Body of pancreas (tissue), 4 donors: Measurements from ENCODE around the gene SPATA2L. TPM values are rescaled to one million over a fixed set of nuclear protein-coding genes. Genes with fewer than 3 reads are reported as not detected.

Experiments used
- ATAC-seq: fragments of 150-250 bp; one replicate; pipeline ENCODE4 v1.9.1; 2016
- DNase-seq, 4 donors: peaks; one replicate each; pipeline ENCODE4 v3.0.0-alpha.2; 2019
- H3K27ac ChIP-seq, 4 donors: fragments of 200-600 bp; sonication (generic); 1 replicate in 3 of 4; 2 replicates in 1 of 4; pipeline versions ENCODE4 v1.5.1 to v1.6.1; 2016 to 2019; ENCODE audit warnings: mild to moderate bottlenecking in 1 of 4, mixed read lengths in 1 of 4, moderate library complexity in 1 of 4
- H3K27me3 ChIP-seq, 2 donors: fragments of 200-600 bp; sonication (generic); one replicate each; pipeline ENCODE4 v1.6.0; 2016; ENCODE audit warnings: mild to moderate bottlenecking in 1 of 2
- H3K36me3 ChIP-seq, 2 donors: fragments of 200-600 bp; sonication (generic); replicated peaks in 1 of 2; 2 replicates each; pipeline ENCODE4 v1.5.1; 2016; ENCODE audit warnings: low read depth in 2 of 2; ENCODE audit not compliant: insufficient read depth in 1 of 2
- H3K4me1 ChIP-seq: fragments of 200-600 bp; sonication (generic); one replicate; pipeline ENCODE4 v1.6.0; 2016
- H3K4me3 ChIP-seq, 2 donors: fragments of 200-600 bp; sonication (generic); 1 replicate in 1 of 2; 2 replicates in 1 of 2; pipeline ENCODE4 v1.5.1; 2016 to 2019
- H3K9me3 ChIP-seq, 3 donors: fragments of 200-600 bp; sonication (generic); 1 replicate in 2 of 3; 2 replicates in 1 of 3; pipeline ENCODE4 v1.5.1; 2016
- CTCF ChIP-seq, 7 experiments: fragments of 450-650 bp in 4 of 7; fragments of 200-600 bp in 3 of 7; sonication (generic) in 3 of 7; IDR thresholded peaks; one replicate each; pipeline ENCODE4 v1.5.1; 2016 to 2019; ENCODE audit warnings: antibody characterized with exemption in 7 of 7
- POLR2A ChIP-seq, 3 donors: fragments of 450-650 bp; IDR thresholded peaks; one replicate each; pipeline ENCODE4 v1.6.1; 2016; ENCODE audit warnings: antibody characterized with exemption in 3 of 3, mild to moderate bottlenecking in 2 of 3
- WGBS, 2 donors: methylation state at CpG; one replicate each; pipeline ENCODE4 v1.1.5; 2017; 5-methylcytosine and 5-hydroxymethylcytosine counted together
- intact Hi-C: fragments of 100-400 bp; cut with DNase I; formaldehyde crosslinking; loops from one replicate; pipeline ENCODE4 v1.15.1; 2023
- total RNA-seq, 2 donors: library from RNA; depleted of rRNA; stranded (reverse); fragments of >200 nt; gene quantifications; one replicate each; pipeline ENCODE4 v1.1.0, GENCODE V29; 2016

Gene SPATA2L
- total RNA-seq, 2 donors from 2014 or later, result 15.8 to 48.1 TPM

- H3K4me3 ChIP-seq, result no peak overlapping the region
- 81 to 86% methylated on average over 14 to 21 of the region's 22 CpGs for WGBS, 2 donors
- DNase-seq (no peak), ATAC-seq (no peak)
- TF ChIP-seq POLR2A (IDR thresholded peaks at IDR 0.05), result no peak
- no peak for TF ChIP-seq CTCF (IDR thresholded peaks at IDR 0.05)
- H3K4me1 ChIP-seq, result no peaks in the 10 kb centered on the region
- H3K27ac ChIP-seq, result no peak overlapping the region
- H3K27me3 ChIP-seq, result no peaks in the 10 kb centered on the region
- intact Hi-C loops, result no loop called here
- peaks cover 19 to 32% of the 10 kb centered on the region in 2 donors for H3K36me3 ChIP-seq
- H3K9me3 ChIP-seq, result no peaks in the 10 kb centered on the region
Measured at GRCh38 chr16:89730610-89731234, 29.2 kb upstream of the SPATA2L start.

DNA sequence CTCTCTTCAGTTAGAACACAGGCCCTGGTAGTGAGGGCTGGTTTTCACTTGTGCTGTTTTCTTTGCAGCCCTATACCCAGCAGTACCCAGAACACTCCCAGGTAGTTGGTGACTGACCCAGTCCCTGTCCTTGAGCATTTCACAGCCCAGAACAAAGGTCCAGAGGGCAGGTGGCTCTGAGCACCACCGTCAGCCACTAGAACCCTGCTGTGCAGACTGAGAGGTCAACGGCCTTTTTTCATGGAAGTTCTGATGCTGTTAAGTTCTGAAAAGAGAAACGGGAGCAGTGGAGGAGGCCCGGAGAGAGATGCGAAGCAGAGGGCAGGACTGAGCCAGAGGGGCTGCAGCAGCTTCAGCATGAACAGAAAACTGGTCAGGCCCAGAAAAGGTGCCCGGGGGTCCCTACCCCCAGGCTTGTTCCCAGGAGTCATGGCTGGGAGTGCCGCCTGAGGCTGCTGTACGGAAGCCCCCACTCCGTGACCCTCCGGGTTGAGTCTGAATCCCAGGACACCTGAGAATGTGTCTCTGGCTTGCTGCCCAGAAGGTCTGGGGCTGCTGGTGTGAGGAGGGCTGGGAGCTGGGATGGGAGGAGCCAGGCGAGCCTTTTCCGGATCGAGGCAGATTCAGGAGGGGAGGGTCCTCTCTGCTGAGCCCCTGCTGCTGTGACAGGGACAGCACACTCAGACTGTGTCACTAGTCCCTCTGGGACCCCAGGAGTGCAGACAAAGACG is 28.5 kb upstream of the SPATA2L start:
- H3K9me3 ChIP-seq, result no peaks in the 10 kb centered on the region
- no peaks in the 10 kb centered on the region for H3K4me1 ChIP-seq
- H3K27me3 ChIP-seq, result no peaks in the 10 kb centered on the region
- H3K27ac ChIP-seq, result no peak overlapping the region
- no peak for ATAC-seq
- no peak for DNase-seq
- peaks cover 19 to 28% of the 10 kb centered on the region in 2 donors for H3K36me3 ChIP-seq
- TF ChIP-seq CTCF (IDR thresholded peaks at IDR 0.05) (no peak), POLR2A (IDR thresholded peaks at IDR 0.05) (no peak)
- no peak overlapping the region for H3K4me3 ChIP-seq
- WGBS, 2 donors, result 75 to 80% methylated on average over 13 to 14 of the region's 14 CpGs
- intact Hi-C loops, result no loop called here

- H3K9me3 ChIP-seq, result no peaks in the 10 kb centered on the region
- H3K36me3 ChIP-seq, result peaks cover 19 to 24% of the 10 kb centered on the region in 2 donors
- H3K4me3 ChIP-seq, result no peak overlapping the region
- no peaks in the 10 kb centered on the region for H3K27me3 ChIP-seq
- no peak overlapping the region for H3K27ac ChIP-seq
- TF ChIP-seq POLR2A (IDR thresholded peaks at IDR 0.05), result no peak
- no peak for TF ChIP-seq CTCF (IDR thresholded peaks at IDR 0.05)
- WGBS, 2 donors, result 88 to 94% methylated on average over 14 to 17 of the region's 18 CpGs
- ATAC-seq (no peak), DNase-seq (no peak)
- intact Hi-C loops, result no loop called here
- H3K4me1 ChIP-seq, result no peaks in the 10 kb centered on the region
Measured at GRCh38 chr16:89729293-89729692, 27.8 kb upstream of the SPATA2L start.

DNA sequence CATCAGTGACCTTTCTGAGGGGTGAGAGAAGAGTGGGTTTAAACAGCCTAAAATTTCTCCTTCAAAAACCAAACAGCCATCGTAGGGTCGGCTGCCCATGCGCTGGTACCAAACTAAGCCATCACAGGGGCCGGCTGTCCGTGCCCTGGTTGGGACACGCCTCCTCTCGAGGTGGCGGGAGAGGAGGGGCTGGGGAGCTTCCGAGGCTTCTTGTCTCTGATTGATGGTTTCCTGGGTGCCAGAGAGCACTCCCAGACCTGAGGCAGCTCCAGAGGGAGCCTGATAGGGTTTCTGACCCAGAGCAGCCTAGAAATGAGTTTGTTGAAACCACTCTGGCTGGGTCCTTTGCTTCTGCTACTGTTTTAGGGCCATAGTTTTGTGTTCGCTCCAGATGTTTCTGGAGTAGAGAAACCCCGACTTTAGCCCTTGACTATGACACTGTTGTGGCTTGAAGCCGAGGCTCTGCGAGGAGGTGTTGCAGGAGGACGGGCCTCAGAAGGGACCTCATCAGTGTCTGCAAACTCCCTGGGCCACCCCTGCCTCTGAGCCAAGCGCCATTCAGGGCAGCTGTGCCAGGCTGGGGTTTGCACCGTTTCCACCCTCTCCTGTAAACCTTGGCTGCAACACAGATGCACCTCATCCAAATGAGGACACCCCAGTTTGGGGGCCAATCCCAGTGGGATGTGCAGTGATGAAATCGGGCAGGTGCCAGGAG is 26.1 kb upstream of the SPATA2L start:
- peaks cover 16% of the 10 kb centered on the region for H3K4me1 ChIP-seq
- ATAC-seq (no peak), DNase-seq (no peak)
- WGBS, 2 donors, result 89 to 93% methylated on average over 3 to 17 of the region's 17 CpGs
- no peaks in the 10 kb centered on the region for H3K27me3 ChIP-seq
- H3K4me3 ChIP-seq, result no peak overlapping the region
- peaks cover 11 to 17% of the 10 kb centered on the region in 2 donors for H3K36me3 ChIP-seq
- H3K9me3 ChIP-seq, result no peaks in the 10 kb centered on the region
- intact Hi-C loops, result no loop called here
- no peak overlapping the region for H3K27ac ChIP-seq
- TF ChIP-seq CTCF (IDR thresholded peaks at IDR 0.05) (no peak), POLR2A (IDR thresholded peaks at IDR 0.05) (no peak)
